Activated naive CD8-positive, alpha-beta T cell treated with anti-CD3 and anti-CD28 coated beads for 36 hours (primary cell): ENCODE measurements around the gene TOMM40. TPM values are rescaled to one million over a fixed set of nuclear protein-coding genes. Genes with fewer than 3 reads are reported as not detected.
A peak's percentile ranks its signal among the peaks of the same experiment; 100 is the strongest.
"Not testable (repeated sequence)": the region's sequence is repeated elsewhere in the genome, so short reads cannot be mapped to it uniquely, and the experiment has no call there.

Source experiments
- DNase-seq: peaks from one replicate; pipeline ENCODE4 v3.0.0; 2021
- H3K27ac Mint-ChIP-seq: one replicate; pipeline ENCODE4 v1.8.0; 2022; ENCODE audit warnings: mild to moderate bottlenecking, moderate library complexity, mixed read lengths
- H3K27me3 Mint-ChIP-seq: one replicate; pipeline ENCODE4 v1.8.0; 2022; ENCODE audit warnings: mild to moderate bottlenecking, mixed read lengths
- H3K36me3 Mint-ChIP-seq: one replicate; pipeline ENCODE4 v1.8.0; 2021; ENCODE audit warnings: mild to moderate bottlenecking, mixed read lengths
- H3K4me1 Mint-ChIP-seq: one replicate; pipeline ENCODE4 v1.8.0; 2021; ENCODE audit warnings: mixed read lengths
- H3K4me3 Mint-ChIP-seq: one replicate; pipeline ENCODE4 v1.8.0; 2022; ENCODE audit warnings: mild to moderate bottlenecking, moderate library complexity, mixed read lengths
- H3K9me3 Mint-ChIP-seq: one replicate; pipeline ENCODE4 v1.8.0; 2022; ENCODE audit warnings: mixed read lengths
- total RNA-seq, 2 experiments: library from RNA; stranded (reverse); gene quantifications; one replicate each; pipeline ENCODE4 v1.2.3, GENCODE V29; 2021

TOMM40 gene
- total RNA-seq = 100 to 1,000 TPM; 235 to 236 TPM

DNA sequence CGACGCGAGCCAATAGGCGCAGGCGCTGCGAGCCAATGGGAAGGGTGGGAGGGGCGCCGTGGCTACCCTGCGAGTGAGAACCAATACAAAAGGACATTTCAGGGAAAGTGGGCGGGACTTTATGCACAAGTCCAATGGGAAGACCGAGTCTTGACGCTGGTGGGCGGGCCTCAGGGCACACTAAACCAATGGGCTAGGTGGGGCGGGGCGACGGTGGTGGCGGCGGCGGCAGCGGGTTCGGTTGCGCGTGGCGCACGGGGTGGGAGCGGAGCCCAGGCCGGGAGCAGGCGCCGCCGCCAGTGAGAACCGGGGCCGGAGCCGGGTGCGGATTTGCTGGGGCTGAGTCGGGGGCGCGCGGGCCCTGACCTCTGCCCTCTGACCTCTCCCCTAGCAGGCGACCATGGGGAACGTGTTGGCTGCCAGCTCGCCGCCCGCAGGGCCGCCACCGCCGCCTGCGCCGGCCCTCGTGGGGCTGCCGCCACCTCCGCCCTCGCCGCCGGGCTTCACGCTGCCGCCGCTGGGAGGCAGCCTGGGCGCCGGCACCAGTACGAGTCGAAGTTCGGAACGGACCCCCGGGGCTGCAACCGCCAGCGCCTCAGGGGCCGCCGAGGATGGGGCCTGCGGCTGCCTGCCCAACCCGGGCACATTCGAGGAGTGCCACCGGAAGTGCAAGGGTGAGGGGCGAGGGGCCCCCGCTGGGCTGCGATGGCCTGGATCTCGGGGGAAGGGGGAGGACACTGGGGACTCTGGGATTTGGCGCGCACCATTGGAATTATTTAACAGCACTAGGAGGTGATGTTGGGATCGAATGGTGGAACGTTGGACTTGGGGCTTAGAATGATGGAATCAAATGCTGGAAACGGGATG is at the start of gene TOMM40:
TOMM40 (plus strand) TSS at position 239 of the 867 bp plus-strand sequence; CDS start at position 401, 162 bp downstream.
- H3K4me1 Mint-ChIP-seq = peaks cover 22% of the 10 kb centered on the region
- H3K9me3 Mint-ChIP-seq = peaks cover 2% of the 10 kb centered on the region
- H3K27ac Mint-ChIP-seq = peak within 1 kb of the TSS; percentile 95
- DNase-seq = no peak
- H3K4me3 Mint-ChIP-seq = peak within 1 kb of the TSS; percentile 94
- H3K36me3 Mint-ChIP-seq = peaks cover 39% of the 10 kb centered on the region
- no peaks in the 10 kb centered on the region for H3K27me3 Mint-ChIP-seq

DNA sequence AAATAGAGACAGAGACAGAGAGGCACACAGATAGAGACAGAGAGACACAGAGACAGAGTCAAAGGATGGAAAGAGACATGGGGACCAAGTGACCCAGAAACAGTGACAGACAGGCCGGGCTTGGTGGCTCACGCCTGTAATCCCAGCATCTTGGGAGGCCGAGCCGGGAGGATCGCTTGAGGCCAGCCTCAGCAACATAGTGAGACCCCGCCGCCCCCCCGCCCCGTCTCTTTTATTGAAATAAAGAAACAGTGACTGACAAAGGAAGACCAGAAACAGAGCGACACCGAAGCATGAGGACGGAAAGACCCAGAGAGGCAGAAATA is 45.8 kb upstream of the TOMM40 start:
- Mint-ChIP-seq H3K27me3 (peaks cover 43% of the 10 kb centered on the region), H3K27ac (peak overlapping the region; percentile 1), H3K9me3 (no peaks in the 10 kb centered on the region), H3K4me3 (peak overlapping the region; percentile 88), H3K4me1 (peaks cover 19% of the 10 kb centered on the region), H3K36me3 (no peaks in the 10 kb centered on the region)
- no peak for DNase-seq

GRCh38 chr19:44845612-44846454 is 45.2 kb upstream of the TOMM40 start, which contains the start of gene NECTIN2:
TSS of gene NECTIN2 (plus strand) at chr19:44846297. CDS start at chr19:44846526, 229 bp downstream.
- DNase-seq = peak; percentile 89
- H3K27ac Mint-ChIP-seq = peak within 1 kb of the TSS; percentile 1
- H3K4me3 Mint-ChIP-seq = peak within 1 kb of the TSS; percentile 88
- peaks cover 19% of the 10 kb centered on the region for H3K4me1 Mint-ChIP-seq
- H3K27me3 Mint-ChIP-seq = peaks cover 43% of the 10 kb centered on the region
- H3K9me3 Mint-ChIP-seq = no peaks in the 10 kb centered on the region
- H3K36me3 Mint-ChIP-seq = no peaks in the 10 kb centered on the region

GRCh38 chr19:44846455-44847143 is 44.5 kb upstream of the TOMM40 start:
- peaks cover 43% of the 10 kb centered on the region for H3K27me3 Mint-ChIP-seq
- H3K36me3 Mint-ChIP-seq = no peaks in the 10 kb centered on the region
- peak overlapping the region; percentile 71 for H3K4me3 Mint-ChIP-seq
- H3K4me1 Mint-ChIP-seq = peaks cover 16% of the 10 kb centered on the region
- no peak overlapping the region for H3K27ac Mint-ChIP-seq
- no peaks in the 10 kb centered on the region for H3K9me3 Mint-ChIP-seq
- no peak for DNase-seq

DNA sequence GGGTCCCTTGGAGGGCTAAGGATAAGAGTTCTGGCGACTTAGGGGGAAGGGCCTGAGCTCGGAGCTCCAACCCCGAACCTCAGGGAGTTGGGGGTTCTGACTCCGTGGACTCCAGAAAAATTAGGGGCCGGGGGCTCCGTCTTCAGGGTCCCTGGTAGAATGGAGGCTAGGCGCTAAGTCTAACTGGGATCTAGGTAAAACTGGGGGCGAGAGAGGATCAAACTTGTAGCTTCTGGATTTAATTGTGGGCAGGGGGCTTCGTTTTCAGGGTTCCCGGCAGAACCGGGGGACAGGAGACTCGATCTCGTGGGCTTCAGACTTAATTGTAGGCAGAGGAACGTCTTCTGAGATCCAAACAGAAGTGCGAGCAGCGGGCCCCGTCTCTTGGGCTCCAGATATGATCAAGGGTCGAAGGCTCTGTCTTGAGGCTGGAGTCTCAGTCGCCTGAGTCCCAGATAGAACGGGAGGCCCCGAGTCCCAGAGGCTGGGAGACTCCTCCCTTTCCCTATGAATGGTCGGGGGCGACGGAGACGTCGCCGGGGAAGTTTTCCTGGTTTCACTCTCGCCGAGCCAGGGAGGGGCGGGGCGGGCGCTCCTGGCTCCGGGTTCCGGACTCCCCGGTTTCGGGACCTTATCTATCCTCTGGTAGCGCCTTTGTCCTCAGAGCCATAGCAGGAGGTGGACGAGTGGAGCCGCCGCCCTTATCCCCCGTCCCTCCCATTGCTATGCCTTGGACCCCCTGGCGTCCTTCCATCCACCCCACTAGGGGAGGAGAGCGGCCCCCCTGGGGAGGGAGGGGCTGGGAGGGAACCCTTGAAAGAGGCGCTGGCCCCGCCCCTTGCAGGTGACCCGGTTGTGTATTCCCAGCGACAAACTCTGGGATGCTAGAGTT is 43.7 kb upstream of the TOMM40 start:
- Mint-ChIP-seq H3K27ac (no peak overlapping the region), H3K36me3 (no peaks in the 10 kb centered on the region), H3K27me3 (peaks cover 43% of the 10 kb centered on the region), H3K4me3 (peak overlapping the region; percentile 71), H3K4me1 (peaks cover 16% of the 10 kb centered on the region), H3K9me3 (no peaks in the 10 kb centered on the region)
- no peak for DNase-seq

- peaks cover 43% of the 10 kb centered on the region for H3K27me3 Mint-ChIP-seq
- H3K36me3 Mint-ChIP-seq = no peaks in the 10 kb centered on the region
- no peaks in the 10 kb centered on the region for H3K9me3 Mint-ChIP-seq
- no peak overlapping the region for H3K27ac Mint-ChIP-seq
- no peak overlapping the region for H3K4me3 Mint-ChIP-seq
- H3K4me1 Mint-ChIP-seq = peaks cover 16% of the 10 kb centered on the region
- DNase-seq = no peak
Measured at GRCh38 chr19:44848036-44848811, 42.8 kb upstream of the TOMM40 start.

DNA sequence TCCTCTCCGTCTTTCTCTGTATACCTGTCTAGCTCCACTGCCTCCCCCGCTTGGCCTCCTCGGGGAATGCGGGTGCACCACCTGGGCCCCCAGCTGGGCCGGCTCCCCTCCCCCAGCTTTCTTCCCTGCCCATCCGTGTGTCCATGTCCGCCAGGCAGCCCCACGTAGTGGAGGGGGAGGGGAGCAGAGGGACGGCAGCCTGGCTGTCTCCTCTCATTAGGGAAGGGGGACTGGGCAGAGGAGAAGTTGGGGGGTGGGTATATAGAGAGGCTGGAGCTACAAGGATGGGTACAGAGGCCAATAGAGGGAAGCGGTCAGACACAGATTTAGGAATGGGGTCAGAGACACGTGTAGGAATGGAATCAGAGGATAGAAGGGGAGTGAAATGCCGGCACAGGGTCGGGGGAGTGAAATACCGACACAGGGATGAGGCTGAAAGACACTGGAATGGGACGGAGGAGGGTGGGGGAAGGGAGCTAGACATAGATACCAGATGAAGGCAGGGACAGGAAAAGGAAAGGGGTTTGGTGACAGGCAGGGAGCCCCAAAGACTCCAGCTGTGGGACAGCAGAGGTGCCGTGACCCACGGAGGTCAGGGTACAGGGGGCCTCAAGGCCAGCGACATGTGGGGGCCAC is 42.1 kb upstream of the TOMM40 start:
- Mint-ChIP-seq H3K4me1 (peaks cover 16% of the 10 kb centered on the region), H3K9me3 (no peaks in the 10 kb centered on the region), H3K4me3 (no peak overlapping the region), H3K27me3 (peaks cover 43% of the 10 kb centered on the region), H3K27ac (no peak overlapping the region), H3K36me3 (no peaks in the 10 kb centered on the region)
- DNase-seq = no peak

DNA sequence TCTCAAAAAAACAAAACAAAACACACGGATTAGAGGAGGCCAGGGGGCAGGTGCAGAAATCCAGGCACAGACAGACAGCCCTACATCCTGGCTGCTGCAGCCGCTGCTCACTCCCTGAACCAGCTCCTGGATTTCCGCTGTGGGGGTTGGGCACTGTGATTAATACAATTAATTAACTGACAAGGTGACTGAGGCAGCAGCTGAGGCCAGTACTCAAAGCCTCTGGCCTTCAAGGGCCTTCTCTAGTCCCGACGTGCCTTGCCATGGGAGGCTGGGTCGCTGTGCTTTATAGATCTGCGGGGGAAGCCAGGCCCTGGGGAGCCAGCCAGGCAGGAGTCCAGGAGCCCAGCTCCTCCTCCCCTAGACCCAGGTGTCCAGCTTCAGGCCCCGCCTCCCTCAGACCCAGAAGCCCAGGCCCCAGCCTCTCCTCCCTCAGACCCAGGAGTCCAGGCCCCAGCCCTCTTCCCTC is 40.4 kb upstream of the TOMM40 start:
- peaks cover 9% of the 10 kb centered on the region for H3K4me1 Mint-ChIP-seq
- H3K27me3 Mint-ChIP-seq = peaks cover 34% of the 10 kb centered on the region
- no peak for DNase-seq
- no peak overlapping the region for H3K27ac Mint-ChIP-seq
- no peaks in the 10 kb centered on the region for H3K9me3 Mint-ChIP-seq
- no peak overlapping the region for H3K4me3 Mint-ChIP-seq
- H3K36me3 Mint-ChIP-seq = no peaks in the 10 kb centered on the region

- H3K27ac Mint-ChIP-seq = no peak overlapping the region
- no peak for DNase-seq
- H3K36me3 Mint-ChIP-seq = no peaks in the 10 kb centered on the region
- no peak overlapping the region for H3K4me3 Mint-ChIP-seq
- H3K27me3 Mint-ChIP-seq = peaks cover 28% of the 10 kb centered on the region
- no peaks in the 10 kb centered on the region for H3K9me3 Mint-ChIP-seq
- peaks cover 10% of the 10 kb centered on the region for H3K4me1 Mint-ChIP-seq
Measured at GRCh38 chr19:44851427-44851826, 39.6 kb upstream of the TOMM40 start.

GRCh38 chr19:44855606-44856005 is 35.4 kb upstream of the TOMM40 start:
- Mint-ChIP-seq H3K4me3 (no peak overlapping the region), H3K36me3 (no peaks in the 10 kb centered on the region), H3K4me1 (peaks cover 1% of the 10 kb centered on the region), H3K27ac (no peak overlapping the region), H3K9me3 (no peaks in the 10 kb centered on the region), H3K27me3 (no peaks in the 10 kb centered on the region)
- DNase-seq = no peak

GRCh38 chr19:44856421-44857083 is 34.5 kb upstream of the TOMM40 start:
- no peak overlapping the region for H3K4me3 Mint-ChIP-seq
- no peaks in the 10 kb centered on the region for H3K27me3 Mint-ChIP-seq
- peak overlapping the region; percentile 12 for H3K27ac Mint-ChIP-seq

DNA sequence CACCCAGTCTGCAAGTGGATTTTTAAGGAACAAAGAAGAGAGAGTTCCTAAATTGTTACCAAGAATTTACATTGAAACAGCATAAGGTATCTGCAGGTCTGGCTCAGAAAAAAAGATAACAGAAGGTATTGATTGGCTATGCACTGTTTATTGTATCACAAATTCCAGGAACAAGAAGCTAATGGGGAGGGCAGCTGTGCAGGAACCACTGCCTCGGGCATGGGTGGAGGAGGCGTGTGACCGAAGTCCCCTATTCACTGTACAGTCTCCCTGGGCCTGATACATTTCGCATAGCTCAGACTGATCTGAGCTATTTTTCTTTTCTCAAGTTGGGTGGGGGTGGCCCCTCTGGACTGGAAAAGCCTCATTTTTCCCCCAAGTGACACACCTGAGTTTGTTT is 33.2 kb upstream of the TOMM40 start:
- no peaks in the 10 kb centered on the region for H3K27me3 Mint-ChIP-seq
- H3K4me3 Mint-ChIP-seq = no peak overlapping the region
- DNase-seq = no peak
- no peaks in the 10 kb centered on the region for H3K36me3 Mint-ChIP-seq
- H3K27ac Mint-ChIP-seq = no peak overlapping the region
- no peaks in the 10 kb centered on the region for H3K9me3 Mint-ChIP-seq
- peaks cover 1% of the 10 kb centered on the region for H3K4me1 Mint-ChIP-seq

More at GRCh38 chr19:44856421-44857083, 34.5 kb upstream of the TOMM40 start:
- DNase-seq = no peak
- Mint-ChIP-seq H3K9me3 (no peaks in the 10 kb centered on the region), H3K36me3 (no peaks in the 10 kb centered on the region), H3K4me1 (peaks cover 1% of the 10 kb centered on the region)

- not testable (repeated sequence) for H3K4me1 Mint-ChIP-seq, H3K27me3 Mint-ChIP-seq, H3K9me3 Mint-ChIP-seq, DNase-seq, H3K4me3 Mint-ChIP-seq, H3K27ac Mint-ChIP-seq, H3K36me3 Mint-ChIP-seq
Measured at GRCh38 chr19:44861576-44861975, 29.5 kb upstream of the TOMM40 start.
